A549 (cell line): Measurements from ENCODE around the gene IL2RG.

ENCODE experiments used
- MAFK ChIP-seq: fragments of 450-650 bp; IDR thresholded peaks from 2 replicates; pipeline ENCODE4 v1.6.1; 2014; ENCODE audit not compliant: partially characterized antibody
- POLR2A ChIP-seq: IDR thresholded peaks from 2 replicates; pipeline ENCODE4 v1.6.1; 2012; ENCODE audit warnings: mild to moderate bottlenecking, low read length
- SMC3 ChIP-seq: fragments of >200 bp; sonication (Bioruptor Twin); formaldehyde crosslinking; IDR thresholded peaks from 3 replicates; pipeline ENCODE4 v1.6.1; 2018; ENCODE audit warnings: inconsistent platforms
- SREBF2 ChIP-seq: fragments of 450-650 bp; IDR thresholded peaks from 2 replicates; pipeline ENCODE4 v1.6.1; 2014; ENCODE audit warnings: mild to moderate bottlenecking, moderate library complexity
- TF ChIP-seq, protein P1 (sequence below): fragments of >200 bp; sonication (Bioruptor Twin); formaldehyde crosslinking; IDR thresholded peaks from 3 replicates; pipeline ENCODE4 v1.5.1; 2016
- TF ChIP-seq, protein P2 (sequence below): IDR thresholded peaks from 2 replicates; pipeline ENCODE4 v1.6.1; 2012
- TF ChIP-seq, protein P3 (sequence below): fragments of 200-600 bp; sonication (generic); IDR thresholded peaks from 2 replicates; pipeline ENCODE4 v1.6.1; 2016; ENCODE audit warnings: antibody characterized with exemption, mild to moderate bottlenecking, moderate library complexity

GRCh38 chrX:71068044-71068918 lies 43.1 kb downstream of the IL2RG start, which contains the start of gene SNX12:
- TF ChIP-seq, protein P1, sequence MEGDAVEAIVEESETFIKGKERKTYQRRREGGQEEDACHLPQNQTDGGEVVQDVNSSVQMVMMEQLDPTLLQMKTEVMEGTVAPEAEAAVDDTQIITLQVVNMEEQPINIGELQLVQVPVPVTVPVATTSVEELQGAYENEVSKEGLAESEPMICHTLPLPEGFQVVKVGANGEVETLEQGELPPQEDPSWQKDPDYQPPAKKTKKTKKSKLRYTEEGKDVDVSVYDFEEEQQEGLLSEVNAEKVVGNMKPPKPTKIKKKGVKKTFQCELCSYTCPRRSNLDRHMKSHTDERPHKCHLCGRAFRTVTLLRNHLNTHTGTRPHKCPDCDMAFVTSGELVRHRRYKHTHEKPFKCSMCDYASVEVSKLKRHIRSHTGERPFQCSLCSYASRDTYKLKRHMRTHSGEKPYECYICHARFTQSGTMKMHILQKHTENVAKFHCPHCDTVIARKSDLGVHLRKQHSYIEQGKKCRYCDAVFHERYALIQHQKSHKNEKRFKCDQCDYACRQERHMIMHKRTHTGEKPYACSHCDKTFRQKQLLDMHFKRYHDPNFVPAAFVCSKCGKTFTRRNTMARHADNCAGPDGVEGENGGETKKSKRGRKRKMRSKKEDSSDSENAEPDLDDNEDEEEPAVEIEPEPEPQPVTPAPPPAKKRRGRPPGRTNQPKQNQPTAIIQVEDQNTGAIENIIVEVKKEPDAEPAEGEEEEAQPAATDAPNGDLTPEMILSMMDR = no peak
- TF ChIP-seq, protein P2, sequence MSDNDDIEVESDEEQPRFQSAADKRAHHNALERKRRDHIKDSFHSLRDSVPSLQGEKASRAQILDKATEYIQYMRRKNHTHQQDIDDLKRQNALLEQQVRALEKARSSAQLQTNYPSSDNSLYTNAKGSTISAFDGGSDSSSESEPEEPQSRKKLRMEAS = peak; percentile 85
- TF ChIP-seq MAFK = peak; percentile 31
- TF ChIP-seq, protein P3, sequence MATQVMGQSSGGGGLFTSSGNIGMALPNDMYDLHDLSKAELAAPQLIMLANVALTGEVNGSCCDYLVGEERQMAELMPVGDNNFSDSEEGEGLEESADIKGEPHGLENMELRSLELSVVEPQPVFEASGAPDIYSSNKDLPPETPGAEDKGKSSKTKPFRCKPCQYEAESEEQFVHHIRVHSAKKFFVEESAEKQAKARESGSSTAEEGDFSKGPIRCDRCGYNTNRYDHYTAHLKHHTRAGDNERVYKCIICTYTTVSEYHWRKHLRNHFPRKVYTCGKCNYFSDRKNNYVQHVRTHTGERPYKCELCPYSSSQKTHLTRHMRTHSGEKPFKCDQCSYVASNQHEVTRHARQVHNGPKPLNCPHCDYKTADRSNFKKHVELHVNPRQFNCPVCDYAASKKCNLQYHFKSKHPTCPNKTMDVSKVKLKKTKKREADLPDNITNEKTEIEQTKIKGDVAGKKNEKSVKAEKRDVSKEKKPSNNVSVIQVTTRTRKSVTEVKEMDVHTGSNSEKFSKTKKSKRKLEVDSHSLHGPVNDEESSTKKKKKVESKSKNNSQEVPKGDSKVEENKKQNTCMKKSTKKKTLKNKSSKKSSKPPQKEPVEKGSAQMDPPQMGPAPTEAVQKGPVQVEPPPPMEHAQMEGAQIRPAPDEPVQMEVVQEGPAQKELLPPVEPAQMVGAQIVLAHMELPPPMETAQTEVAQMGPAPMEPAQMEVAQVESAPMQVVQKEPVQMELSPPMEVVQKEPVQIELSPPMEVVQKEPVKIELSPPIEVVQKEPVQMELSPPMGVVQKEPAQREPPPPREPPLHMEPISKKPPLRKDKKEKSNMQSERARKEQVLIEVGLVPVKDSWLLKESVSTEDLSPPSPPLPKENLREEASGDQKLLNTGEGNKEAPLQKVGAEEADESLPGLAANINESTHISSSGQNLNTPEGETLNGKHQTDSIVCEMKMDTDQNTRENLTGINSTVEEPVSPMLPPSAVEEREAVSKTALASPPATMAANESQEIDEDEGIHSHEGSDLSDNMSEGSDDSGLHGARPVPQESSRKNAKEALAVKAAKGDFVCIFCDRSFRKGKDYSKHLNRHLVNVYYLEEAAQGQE = no peak
- TF ChIP-seq SMC3 = no peak
- no peak for TF ChIP-seq SREBF2
- TF ChIP-seq POLR2A = peak; percentile 53
